EH (cell line): ENCODE results near the gene CSH2.
"Not testable (repeated sequence)": the region's sequence is repeated elsewhere in the genome, so short reads cannot be mapped to it uniquely, and the experiment has no call there.

Experiments used
- DNase-seq: peaks from one replicate; pipeline ENCODE4 v3.0.0-alpha.2; 2015; ENCODE audit warnings: low read depth

CSH2 gene

GRCh38 chr17:63873577-63873976 lies at the start of gene CSH2:
TSS of gene CSH2 (minus strand) at chr17:63873677. CDS start at chr17:63873614, 63 bp downstream.
- DNase-seq = not testable (repeated sequence)

GRCh38 chr17:63922402-63922801 lies 48.9 kb upstream of the CSH2 start:
- DNase-seq = not testable (repeated sequence)

- DNase-seq = not testable (repeated sequence)
Observed at GRCh38 chr17:63920779-63921178, 47.3 kb upstream of the CSH2 start.

GRCh38 chr17:63920050-63920449 lies 46.6 kb upstream of the CSH2 start:
- DNase-seq = not testable (repeated sequence)

- peak; percentile 66 for DNase-seq
Observed at GRCh38 chr17:63919311-63919723, 45.8 kb upstream of the CSH2 start.

- not testable (repeated sequence) for DNase-seq
Observed at GRCh38 chr17:63918789-63919305, 45.4 kb upstream of the CSH2 start, which contains the start of gene GH1. TSS of gene GH1 (minus strand) at chr17:63918839. CDS start at chr17:63918776, 63 bp downstream.

GRCh38 chr17:63918305-63918704 lies 44.8 kb upstream of the CSH2 start:
- DNase-seq = no peak

- DNase-seq = no peak
Observed at GRCh38 chr17:63917646-63918045, 44.2 kb upstream of the CSH2 start.

GRCh38 chr17:63917206-63917605 lies 43.7 kb upstream of the CSH2 start:
- DNase-seq = not testable (repeated sequence)

- DNase-seq = no peak
Observed at GRCh38 chr17:63916566-63917185, 43.2 kb upstream of the CSH2 start.

- not testable (repeated sequence) for DNase-seq
Observed at GRCh38 chr17:63915753-63916152, 42.3 kb upstream of the CSH2 start.

GRCh38 chr17:63914471-63914870 lies 41.0 kb upstream of the CSH2 start:
- no peak for DNase-seq

- peak; percentile 46 for DNase-seq
Observed at GRCh38 chr17:63911657-63912100, 38.2 kb upstream of the CSH2 start.

- no peak for DNase-seq
Observed at GRCh38 chr17:63911041-63911635, 37.7 kb upstream of the CSH2 start, which contains the start of gene CSHL1. TSS of gene CSHL1 (minus strand) at chr17:63911258. CDS start at chr17:63911196, 62 bp downstream.

GRCh38 chr17:63910096-63910495 lies 36.6 kb upstream of the CSH2 start:
- no peak for DNase-seq

GRCh38 chr17:63909586-63909985 lies 36.1 kb upstream of the CSH2 start:
- DNase-seq = not testable (repeated sequence)

- DNase-seq = peak; percentile 21
Observed at GRCh38 chr17:63907161-63907778, 33.8 kb upstream of the CSH2 start.

- DNase-seq = not testable (repeated sequence)
Observed at GRCh38 chr17:63904796-63905195, 31.3 kb upstream of the CSH2 start.

- not testable (repeated sequence) for DNase-seq
Observed at GRCh38 chr17:63903787-63904201, 30.3 kb upstream of the CSH2 start.

- DNase-seq = not testable (repeated sequence)
Observed at GRCh38 chr17:63901971-63902370, 28.5 kb upstream of the CSH2 start.

- DNase-seq = not testable (repeated sequence)
Observed at GRCh38 chr17:63898899-63899798, 25.7 kb upstream of the CSH2 start.
